ENCODE data around the gene CCR1. TPM values are rescaled to one million over a fixed set of nuclear protein-coding genes. Genes with fewer than 3 reads are reported as not detected.

The CCR1 gene
- 0.32 TPM for polyA plus RNA-seq (2012; ENCODE audit: insufficient read depth, insufficient read length)

- H3K4me3 ChIP-seq (ENCODE audit: low read length): no peak within 1 kb of the TSS
- peak; percentile 47 for DNase-seq (ENCODE audit: low read depth, low spot score)
Measured at GRCh38 chr3:46208167-46208704, at the start of gene CCR1. Gene CCR1, minus strand, starts transcription at chr3:46208313. Its CDS starts 4,000 bp downstream, at chr3:46204313.

GRCh38 chr3:46252980-46253379, 44.9 kb upstream of the CCR1 start:
- no peak for DNase-seq (ENCODE audit: low read depth, low spot score)
- no peak overlapping the region for H3K4me3 ChIP-seq (ENCODE audit: low read length)

DNA sequence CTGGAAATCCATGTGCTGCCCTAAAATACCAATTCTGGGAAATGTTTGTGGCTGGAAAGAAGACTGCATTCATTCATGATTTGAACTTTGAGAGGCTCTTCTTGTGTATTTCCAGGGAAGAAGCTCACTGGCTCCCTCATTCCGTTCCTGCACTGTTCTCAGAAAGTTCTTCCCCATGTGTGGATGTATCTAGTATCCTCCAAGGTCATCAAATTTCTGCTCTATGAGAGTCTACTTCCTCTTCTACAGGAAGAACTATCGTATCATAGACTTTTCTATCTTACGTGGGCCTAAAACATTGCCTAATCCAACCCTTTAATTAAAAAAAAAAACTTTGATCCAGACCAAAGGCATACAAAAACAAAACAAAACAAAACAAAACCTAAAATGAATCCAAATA, 37.0 kb upstream of the CCR1 start:
- no peak overlapping the region for H3K4me3 ChIP-seq (ENCODE audit: low read length)
- no peak for DNase-seq (ENCODE audit: low read depth, low spot score)

DNA sequence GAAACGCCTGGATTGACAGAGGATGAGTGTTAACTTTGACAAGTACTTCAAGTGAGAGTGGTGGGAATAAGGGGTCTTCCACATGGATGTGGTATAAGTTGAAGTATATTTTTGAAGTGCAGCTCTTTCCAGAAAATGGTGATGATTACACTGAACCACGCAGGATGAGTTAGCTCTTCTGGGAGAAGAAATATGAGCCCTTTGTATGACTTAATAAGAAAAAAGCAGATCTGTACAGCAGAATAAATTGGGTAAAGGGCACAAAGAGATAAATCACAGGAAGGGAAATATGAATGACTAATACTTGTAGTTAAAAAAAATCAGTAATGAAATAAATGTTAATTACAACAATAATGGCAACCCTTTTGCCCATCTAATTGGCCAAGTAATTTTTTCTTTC, 35.4 kb upstream of the CCR1 start:
- DNase-seq (ENCODE audit: low read depth, low spot score): no peak
- no peak overlapping the region for H3K4me3 ChIP-seq (ENCODE audit: low read length)

- no peak within 1 kb of the TSS for H3K4me3 ChIP-seq (ENCODE audit: low read length)
- no peak for DNase-seq (ENCODE audit: low read depth, low spot score)
Measured at GRCh38 chr3:46242120-46242519, 34.0 kb upstream of the CCR1 start, which contains the start of gene CCR3. Gene CCR3, plus strand, starts transcription at chr3:46242460. Its CDS starts 22,699 bp downstream, at chr3:46265159.

DNA sequence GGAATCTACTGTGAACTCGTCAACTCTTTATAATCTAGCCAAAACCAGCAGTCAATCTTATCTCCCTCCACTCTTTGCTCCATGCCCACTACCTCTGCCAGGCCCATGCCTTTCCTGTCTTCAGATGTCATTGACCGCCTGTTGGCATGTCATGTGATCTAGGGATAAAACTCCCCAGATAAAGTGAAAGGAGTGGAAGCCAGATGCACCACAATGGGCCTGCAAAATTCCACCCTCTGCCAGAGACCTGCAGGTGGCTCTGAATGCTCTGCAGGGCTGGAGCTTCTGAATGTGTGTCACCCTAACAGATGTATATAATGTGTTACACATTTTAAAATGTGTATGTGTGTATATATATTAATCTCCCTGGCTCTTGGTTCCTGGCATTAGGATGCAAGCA, 31.8 kb upstream of the CCR1 start:
- DNase-seq (ENCODE audit: low read depth, low spot score): no peak
- no peak overlapping the region for H3K4me3 ChIP-seq (ENCODE audit: low read length)

GRCh38 chr3:46239301-46239938, 31.3 kb upstream of the CCR1 start:
- no peak for DNase-seq (ENCODE audit: low read depth, low spot score)
- H3K4me3 ChIP-seq (ENCODE audit: low read length): no peak overlapping the region

DNA sequence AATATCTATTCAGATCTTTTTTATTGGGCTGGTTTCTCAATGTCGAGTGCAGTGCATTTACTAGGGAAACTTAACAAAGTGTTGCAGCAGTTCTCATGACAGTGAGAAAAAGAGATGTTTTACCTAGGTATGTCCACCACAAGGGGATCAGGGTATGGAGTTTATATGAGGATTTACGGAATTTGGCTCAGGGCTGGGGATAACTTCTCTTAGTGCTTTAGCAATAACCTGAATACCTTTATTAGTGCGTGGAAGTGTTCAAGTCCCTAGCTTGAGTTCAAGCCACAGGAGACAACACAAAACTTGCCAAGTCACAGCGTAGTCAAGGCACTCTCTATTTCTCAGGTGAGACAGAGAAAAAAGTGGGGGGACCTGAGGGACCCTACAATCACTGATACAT, 30.3 kb upstream of the CCR1 start:
- no peak overlapping the region for H3K4me3 ChIP-seq (ENCODE audit: low read length)
- DNase-seq (ENCODE audit: low read depth, low spot score): no peak

DNA sequence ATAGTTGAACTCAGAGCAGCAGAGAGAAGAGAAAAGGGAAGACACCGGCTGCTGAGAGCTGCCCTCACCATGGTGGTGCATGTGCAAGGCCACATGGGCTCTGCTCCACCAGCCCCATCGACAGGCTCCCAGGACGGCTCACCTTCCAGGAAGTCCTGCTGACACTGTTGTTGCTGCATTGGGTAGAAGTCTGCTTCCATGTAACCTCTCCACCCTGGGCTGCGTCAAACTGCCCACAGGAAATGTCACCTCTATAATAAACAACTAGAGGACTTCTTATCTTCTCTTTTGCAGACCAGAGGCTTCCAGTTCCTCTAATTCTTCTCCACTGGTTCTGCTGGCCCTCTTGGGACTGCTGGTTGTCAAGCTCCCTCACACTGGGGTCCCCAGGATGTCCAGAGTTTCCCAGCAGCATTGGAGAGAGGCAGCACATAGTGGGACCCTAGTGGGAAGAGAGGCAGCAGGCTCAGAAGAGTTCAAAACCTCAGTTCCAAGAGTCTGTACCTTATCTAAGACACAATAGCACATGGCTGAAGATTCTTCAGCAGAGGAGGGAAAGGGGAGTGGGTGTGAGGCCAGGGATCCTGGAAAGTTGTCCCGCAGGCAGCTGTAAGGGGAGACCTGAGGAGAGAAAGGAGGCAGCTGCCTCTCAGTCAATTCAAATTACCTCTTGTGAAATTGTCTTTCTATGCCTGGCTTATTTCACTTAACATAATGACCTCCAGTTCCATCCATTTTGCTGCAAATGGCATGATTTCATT, 28.4 kb upstream of the CCR1 start:
- DNase-seq (ENCODE audit: low read depth, low spot score): no peak

GRCh38 chr3:46235425-46235824, 27.3 kb upstream of the CCR1 start:
- no peak for DNase-seq (ENCODE audit: low read depth, low spot score)
- H3K4me3 ChIP-seq (ENCODE audit: low read length): no peak overlapping the region

More for the DNA sequence above, 28.4 kb upstream of the CCR1 start:
- no peak overlapping the region for H3K4me3 ChIP-seq (ENCODE audit: low read length)

GRCh38 chr3:46233194-46233593, 25.1 kb upstream of the CCR1 start:
- H3K4me3 ChIP-seq (ENCODE audit: low read length): no peak overlapping the region
- DNase-seq (ENCODE audit: low read depth, low spot score): no peak

DNA sequence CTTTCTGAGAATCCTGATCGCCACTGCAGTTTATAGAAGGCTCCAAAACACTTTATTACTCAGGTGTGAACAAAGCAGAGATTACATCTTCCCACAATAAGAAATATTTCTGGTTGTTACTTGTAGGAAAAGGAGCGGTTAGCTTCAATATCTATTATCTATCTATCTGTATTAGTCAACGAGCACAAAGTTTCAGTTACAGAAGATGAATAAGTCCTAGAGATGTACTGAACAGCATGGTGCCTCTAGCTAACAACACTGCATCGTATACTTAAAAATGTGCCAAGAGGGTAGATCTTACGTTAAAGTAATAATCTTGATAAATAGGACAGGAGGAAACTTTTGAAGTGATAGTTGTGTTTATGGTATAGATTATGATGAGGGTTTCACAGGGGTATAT, 23.2 kb upstream of the CCR1 start:
- no peak overlapping the region for H3K4me3 ChIP-seq (ENCODE audit: low read length)
- DNase-seq (ENCODE audit: low read depth, low spot score): no peak

- DNase-seq (ENCODE audit: low read depth, low spot score): no peak
- H3K4me3 ChIP-seq (ENCODE audit: low read length): no peak overlapping the region
Measured at GRCh38 chr3:46228260-46229242, 20.4 kb upstream of the CCR1 start.

- no peak for DNase-seq (ENCODE audit: low read depth, low spot score)
- no peak overlapping the region for H3K4me3 ChIP-seq (ENCODE audit: low read length)
Measured at GRCh38 chr3:46222435-46223161, 14.5 kb upstream of the CCR1 start.

GRCh38 chr3:46221938-46222337, 13.8 kb upstream of the CCR1 start:
- DNase-seq (ENCODE audit: low read depth, low spot score): no peak
- no peak overlapping the region for H3K4me3 ChIP-seq (ENCODE audit: low read length)

DNA sequence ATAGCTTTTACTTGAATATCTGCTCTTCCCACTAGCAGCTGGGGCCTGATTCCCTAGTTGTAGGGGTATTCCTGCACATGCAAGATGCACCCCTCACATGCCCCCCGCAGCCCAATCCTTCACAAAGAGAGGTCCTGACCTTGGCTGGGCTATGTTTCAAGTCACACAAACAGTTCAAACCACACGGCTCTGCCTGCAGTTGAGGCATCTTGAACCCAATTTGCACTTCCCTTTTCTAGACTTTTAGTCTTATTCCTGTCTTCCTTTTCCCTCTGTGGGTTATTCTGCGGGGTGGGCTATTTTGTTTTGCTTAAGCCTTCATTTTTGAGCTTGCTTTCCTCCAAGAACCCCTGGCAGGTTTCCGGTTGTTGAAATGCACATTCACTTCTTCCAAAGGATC, 13.3 kb upstream of the CCR1 start:
- no peak for DNase-seq (ENCODE audit: low read depth, low spot score)

GRCh38 chr3:46218196-46218709, 10.1 kb upstream of the CCR1 start:
- H3K4me3 ChIP-seq (ENCODE audit: low read length): no peak overlapping the region
- no peak for DNase-seq (ENCODE audit: low read depth, low spot score)

More for the DNA sequence above, 13.3 kb upstream of the CCR1 start:
- no peak overlapping the region for H3K4me3 ChIP-seq (ENCODE audit: low read length)

- H3K4me3 ChIP-seq (ENCODE audit: low read length): no peak overlapping the region
- DNase-seq (ENCODE audit: low read depth, low spot score): no peak
Measured at GRCh38 chr3:46215810-46216414, 7.8 kb upstream of the CCR1 start.

Data from Jurkat, Clone E6-1 (cell line).